ENCODE results near the gene PHLPP1. TPM values are rescaled to one million over a fixed set of nuclear protein-coding genes. Genes with fewer than 3 reads are reported as not detected.

PHLPP1 gene
- total RNA-seq, 1 donor from 2014 or later, result 18.0 TPM

DNA sequence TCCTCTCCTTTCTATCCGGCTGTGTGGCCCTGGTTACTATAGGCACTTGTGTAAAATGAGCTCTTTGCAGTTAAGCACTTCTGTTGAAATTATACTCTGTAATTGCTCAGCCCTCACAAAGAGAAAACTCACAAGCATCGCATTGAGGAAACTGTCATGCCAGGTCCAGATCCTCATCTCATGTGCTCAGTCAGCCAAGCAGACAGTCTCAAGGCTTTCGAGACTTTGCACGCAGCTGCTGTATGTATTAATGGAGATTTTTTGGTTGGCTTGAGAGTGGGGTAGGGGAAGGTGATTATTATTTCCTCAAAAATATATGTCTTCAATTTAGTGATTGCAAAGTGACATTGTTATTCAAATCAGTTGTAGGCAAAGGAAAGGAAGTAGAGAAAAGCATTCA, 33.0 kb upstream of the PHLPP1 start:
- Mint-ChIP-seq H3K4me3 (ENCODE audit: low read depth) (no peak overlapping the region), H3K4me1 (ENCODE audit: low read depth) (peaks cover 5% of the 10 kb centered on the region), H3K27ac (no peak overlapping the region), H3K27me3 (no peaks in the 10 kb centered on the region), H3K36me3 (ENCODE audit: insufficient read depth) (no peaks in the 10 kb centered on the region), H3K9me3 (ENCODE audit: low read depth) (peaks cover 8% of the 10 kb centered on the region)
- no peak for DNase-seq (ENCODE audit: low spot score, unreplicated experiment)
- TF ChIP-seq, protein P1, sequence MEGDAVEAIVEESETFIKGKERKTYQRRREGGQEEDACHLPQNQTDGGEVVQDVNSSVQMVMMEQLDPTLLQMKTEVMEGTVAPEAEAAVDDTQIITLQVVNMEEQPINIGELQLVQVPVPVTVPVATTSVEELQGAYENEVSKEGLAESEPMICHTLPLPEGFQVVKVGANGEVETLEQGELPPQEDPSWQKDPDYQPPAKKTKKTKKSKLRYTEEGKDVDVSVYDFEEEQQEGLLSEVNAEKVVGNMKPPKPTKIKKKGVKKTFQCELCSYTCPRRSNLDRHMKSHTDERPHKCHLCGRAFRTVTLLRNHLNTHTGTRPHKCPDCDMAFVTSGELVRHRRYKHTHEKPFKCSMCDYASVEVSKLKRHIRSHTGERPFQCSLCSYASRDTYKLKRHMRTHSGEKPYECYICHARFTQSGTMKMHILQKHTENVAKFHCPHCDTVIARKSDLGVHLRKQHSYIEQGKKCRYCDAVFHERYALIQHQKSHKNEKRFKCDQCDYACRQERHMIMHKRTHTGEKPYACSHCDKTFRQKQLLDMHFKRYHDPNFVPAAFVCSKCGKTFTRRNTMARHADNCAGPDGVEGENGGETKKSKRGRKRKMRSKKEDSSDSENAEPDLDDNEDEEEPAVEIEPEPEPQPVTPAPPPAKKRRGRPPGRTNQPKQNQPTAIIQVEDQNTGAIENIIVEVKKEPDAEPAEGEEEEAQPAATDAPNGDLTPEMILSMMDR (IDR thresholded peaks at IDR 0.05; ENCODE audit: unreplicated experiment), result no peak

DNA sequence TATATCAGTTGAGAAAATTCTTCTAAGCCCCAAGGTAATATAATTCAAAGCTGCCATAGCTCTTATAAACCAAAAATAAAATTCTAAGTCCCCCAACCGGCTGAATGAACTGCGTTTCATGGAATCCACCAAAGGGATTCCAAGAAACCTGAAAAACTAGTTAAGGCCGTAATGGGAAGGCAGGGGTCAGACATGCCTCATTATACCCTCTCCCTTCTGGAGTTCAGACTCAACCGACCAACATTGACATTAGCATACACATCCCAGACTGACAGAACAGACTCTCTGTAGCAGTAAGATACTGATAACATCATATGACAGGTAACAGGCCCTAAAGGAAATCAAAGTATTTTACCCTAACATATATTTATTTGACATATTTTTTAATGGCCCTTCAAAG, 31.4 kb upstream of the PHLPP1 start:
- peak overlapping the region; percentile 46 for H3K27ac Mint-ChIP-seq

DNA sequence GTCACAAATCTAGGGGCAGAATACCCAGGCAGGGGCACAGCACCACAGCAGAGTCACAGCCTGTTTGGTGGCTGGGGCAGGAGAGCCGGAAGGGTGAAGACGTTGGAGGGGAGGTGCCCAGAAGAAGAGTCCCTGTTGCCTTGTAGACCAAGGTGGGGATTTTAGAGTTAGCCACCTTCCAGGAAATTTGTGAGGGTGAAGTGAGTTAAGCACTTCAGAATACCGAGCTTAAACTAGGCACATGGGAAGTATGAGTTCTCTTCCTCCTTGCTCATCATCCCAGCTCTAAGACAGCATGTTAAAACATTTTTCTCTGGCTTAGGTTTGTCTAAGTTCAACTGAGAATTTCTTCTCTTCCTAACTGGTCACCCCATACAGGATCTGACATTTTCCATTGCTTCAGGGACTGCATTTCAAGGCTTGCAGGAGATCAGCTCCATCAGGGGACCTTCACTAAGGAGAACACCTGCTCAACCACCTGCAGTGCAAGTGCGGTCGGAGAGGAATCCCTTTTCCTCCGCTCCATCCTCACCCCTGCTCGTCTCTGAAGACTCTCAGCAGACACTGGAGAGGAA, 26.5 kb upstream of the PHLPP1 start:
- peaks cover 2% of the 10 kb centered on the region for H3K4me1 Mint-ChIP-seq (ENCODE audit: low read depth)
- peaks cover 4% of the 10 kb centered on the region for H3K27me3 Mint-ChIP-seq
- H3K4me3 Mint-ChIP-seq (ENCODE audit: low read depth), result no peak overlapping the region
- H3K36me3 Mint-ChIP-seq (ENCODE audit: insufficient read depth), result no peaks in the 10 kb centered on the region
- TF ChIP-seq, protein P1 (IDR thresholded peaks at IDR 0.05; ENCODE audit: unreplicated experiment), result no peak
- DNase-seq (ENCODE audit: low spot score, unreplicated experiment), result no peak
- peaks cover 18% of the 10 kb centered on the region for H3K9me3 Mint-ChIP-seq (ENCODE audit: low read depth)
- H3K27ac Mint-ChIP-seq, result no peak overlapping the region

More for the DNA sequence above, 31.4 kb upstream of the PHLPP1 start:
- Mint-ChIP-seq H3K9me3 (ENCODE audit: low read depth) (peaks cover 14% of the 10 kb centered on the region), H3K4me3 (ENCODE audit: low read depth) (no peak overlapping the region), H3K4me1 (ENCODE audit: low read depth) (peaks cover 5% of the 10 kb centered on the region), H3K36me3 (ENCODE audit: insufficient read depth) (no peaks in the 10 kb centered on the region), H3K27me3 (no peaks in the 10 kb centered on the region)
- no peak for DNase-seq (ENCODE audit: low spot score, unreplicated experiment)
- TF ChIP-seq, protein P1 (IDR thresholded peaks at IDR 0.05; ENCODE audit: unreplicated experiment), result no peak

DNA sequence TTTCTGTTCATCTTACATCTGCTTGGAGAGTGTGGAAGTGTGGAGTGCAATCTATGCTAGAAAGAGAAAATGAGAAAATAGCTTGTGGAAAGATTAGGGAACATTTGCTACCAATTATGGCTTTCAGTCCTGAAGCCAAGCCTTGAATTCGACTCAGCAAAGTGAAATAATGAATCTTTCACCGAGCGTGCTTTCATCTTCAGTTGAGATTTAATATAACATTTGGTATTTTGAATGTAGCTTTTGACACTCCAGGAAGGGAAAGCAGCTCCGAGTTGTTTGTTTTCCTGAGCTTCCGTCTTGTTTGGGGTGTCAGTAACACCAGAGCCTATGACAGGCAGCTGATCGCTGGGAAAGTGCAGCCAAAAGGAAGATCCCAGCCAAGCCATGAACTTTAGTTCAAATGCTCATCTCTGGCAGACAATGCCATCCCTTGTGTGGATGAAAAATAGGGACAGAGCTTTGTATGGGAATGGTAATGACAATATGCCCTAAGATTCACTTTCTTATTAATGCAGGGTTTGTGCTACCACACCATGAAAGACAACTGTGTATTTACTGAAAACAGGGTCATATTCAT, 25.0 kb upstream of the PHLPP1 start:
- Mint-ChIP-seq H3K4me3 (ENCODE audit: low read depth) (no peak overlapping the region), H3K4me1 (ENCODE audit: low read depth) (no peaks in the 10 kb centered on the region), H3K36me3 (ENCODE audit: insufficient read depth) (no peaks in the 10 kb centered on the region), H3K27me3 (peaks cover 4% of the 10 kb centered on the region), H3K27ac (no peak overlapping the region), H3K9me3 (ENCODE audit: low read depth) (peaks cover 13% of the 10 kb centered on the region)
- DNase-seq (ENCODE audit: low spot score, unreplicated experiment), result no peak
- TF ChIP-seq, protein P1 (IDR thresholded peaks at IDR 0.05; ENCODE audit: unreplicated experiment), result no peak

DNA sequence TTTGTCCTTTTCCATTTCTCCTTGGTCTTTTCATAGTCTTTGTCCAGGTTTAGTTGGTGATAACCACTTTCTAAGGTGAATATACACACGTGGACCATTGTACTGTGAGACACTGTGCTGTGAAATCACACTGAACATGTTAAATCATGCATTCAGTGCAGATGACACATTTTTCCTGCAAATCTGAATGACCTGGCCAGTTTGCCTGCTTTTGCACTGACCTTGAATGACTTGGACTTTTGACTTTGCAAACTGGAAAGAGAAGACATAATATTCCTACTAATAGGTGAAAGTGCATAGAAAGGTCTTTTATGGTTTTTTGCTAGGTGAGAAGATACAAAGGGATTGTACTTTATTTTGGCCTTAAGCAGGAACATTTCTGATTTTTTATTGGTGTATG, 21.7 kb upstream of the PHLPP1 start:
- Mint-ChIP-seq H3K27ac (no peak overlapping the region), H3K27me3 (peaks cover 4% of the 10 kb centered on the region), H3K36me3 (ENCODE audit: insufficient read depth) (no peaks in the 10 kb centered on the region), H3K9me3 (ENCODE audit: low read depth) (peaks cover 11% of the 10 kb centered on the region), H3K4me3 (ENCODE audit: low read depth) (no peak overlapping the region), H3K4me1 (ENCODE audit: low read depth) (peaks cover 2% of the 10 kb centered on the region)
- TF ChIP-seq, protein P1 (IDR thresholded peaks at IDR 0.05; ENCODE audit: unreplicated experiment), result no peak
- no peak for DNase-seq (ENCODE audit: low spot score, unreplicated experiment)
